ENCODE results near the gene FGG. TPM values are rescaled to one million over a fixed set of nuclear protein-coding genes. Genes with fewer than 3 reads are reported as not detected.

The FGG gene
- not detected in 2 replicates for total RNA-seq

DNA sequence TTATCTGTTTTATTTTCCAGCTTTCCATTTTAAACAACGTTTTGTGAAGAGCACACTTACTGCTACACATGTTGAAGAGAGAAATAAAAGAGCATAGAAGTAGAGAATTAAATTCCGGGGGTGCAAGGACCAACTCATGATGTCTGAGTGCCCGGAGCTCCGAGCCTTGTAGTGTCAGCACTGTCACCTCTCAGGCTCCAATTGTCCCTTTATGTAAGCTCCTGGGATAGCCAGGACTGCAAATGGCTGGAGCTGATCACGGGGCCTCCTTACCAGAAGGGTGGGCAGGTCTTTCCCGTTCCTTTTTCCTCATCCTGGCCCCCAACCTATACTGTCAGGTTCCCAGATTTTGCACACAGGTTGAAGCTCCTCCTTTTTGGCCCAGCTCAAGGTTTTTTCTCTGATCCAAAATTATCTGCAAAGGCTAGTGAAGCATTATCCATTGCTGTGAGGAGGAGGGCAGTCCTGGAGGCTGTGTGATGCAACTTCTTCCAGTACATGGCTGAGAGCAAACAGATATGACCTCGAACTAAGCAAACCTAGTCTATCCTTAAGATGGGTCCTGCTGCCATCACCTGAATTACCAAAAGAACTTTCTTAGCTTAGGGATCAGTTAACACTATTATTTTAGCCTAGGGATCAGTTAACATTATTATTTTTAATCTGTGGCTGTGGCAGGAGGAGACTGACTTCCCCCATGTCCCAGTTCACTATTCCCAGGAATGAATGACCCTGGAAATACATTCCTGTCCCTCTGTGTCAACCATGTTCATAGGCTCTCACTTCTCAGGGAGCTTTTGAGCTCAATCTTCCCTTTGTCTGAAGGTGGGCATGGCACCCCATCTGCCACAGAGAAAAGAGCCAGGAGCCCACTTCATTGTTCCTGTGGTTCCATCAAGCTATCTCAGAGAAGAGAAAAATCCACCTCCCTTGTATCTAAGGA lies at the start of gene FGG:
TSS of gene FGG (minus strand) at position 185 of the 943 bp plus-strand sequence. CDS start at position 138, 47 bp downstream.
- H3K36me3 ChIP-seq (ENCODE audit: control insufficient read depth, insufficient read depth, low read length), result no peaks in the 10 kb centered on the region
- TF ChIP-seq, protein P1, sequence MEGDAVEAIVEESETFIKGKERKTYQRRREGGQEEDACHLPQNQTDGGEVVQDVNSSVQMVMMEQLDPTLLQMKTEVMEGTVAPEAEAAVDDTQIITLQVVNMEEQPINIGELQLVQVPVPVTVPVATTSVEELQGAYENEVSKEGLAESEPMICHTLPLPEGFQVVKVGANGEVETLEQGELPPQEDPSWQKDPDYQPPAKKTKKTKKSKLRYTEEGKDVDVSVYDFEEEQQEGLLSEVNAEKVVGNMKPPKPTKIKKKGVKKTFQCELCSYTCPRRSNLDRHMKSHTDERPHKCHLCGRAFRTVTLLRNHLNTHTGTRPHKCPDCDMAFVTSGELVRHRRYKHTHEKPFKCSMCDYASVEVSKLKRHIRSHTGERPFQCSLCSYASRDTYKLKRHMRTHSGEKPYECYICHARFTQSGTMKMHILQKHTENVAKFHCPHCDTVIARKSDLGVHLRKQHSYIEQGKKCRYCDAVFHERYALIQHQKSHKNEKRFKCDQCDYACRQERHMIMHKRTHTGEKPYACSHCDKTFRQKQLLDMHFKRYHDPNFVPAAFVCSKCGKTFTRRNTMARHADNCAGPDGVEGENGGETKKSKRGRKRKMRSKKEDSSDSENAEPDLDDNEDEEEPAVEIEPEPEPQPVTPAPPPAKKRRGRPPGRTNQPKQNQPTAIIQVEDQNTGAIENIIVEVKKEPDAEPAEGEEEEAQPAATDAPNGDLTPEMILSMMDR (IDR thresholded peaks at IDR 0.05; ENCODE audit: insufficient read depth, low read length, poor library complexity, severe bottlenecking), result no peak
- H3K4me3 ChIP-seq (ENCODE audit: low read depth, low read length), result no peak within 1 kb of the TSS
- no peak for DNase-seq (ENCODE audit: low read depth)
- H3K27me3 ChIP-seq (ENCODE audit: control insufficient read depth, insufficient read depth, low read length), result no peaks in the 10 kb centered on the region

DNA sequence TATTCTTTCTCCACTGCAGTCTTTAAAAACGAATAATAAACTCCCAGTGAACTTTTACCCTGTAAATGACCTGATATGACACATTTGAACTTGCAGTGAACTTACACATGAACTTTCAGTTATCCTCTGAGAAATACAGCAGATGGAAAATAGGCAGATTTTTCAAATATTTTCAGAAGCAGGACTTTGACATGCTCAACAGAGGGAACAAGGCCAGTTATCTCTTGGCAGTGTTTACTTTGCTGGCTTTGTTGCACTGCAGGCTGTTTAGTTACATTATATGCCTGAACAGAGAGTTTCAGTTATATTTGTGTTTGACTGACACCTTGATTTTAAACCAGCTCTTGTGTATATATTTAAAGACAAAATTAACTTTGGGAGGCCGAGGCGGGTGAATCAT lies 47.6 kb upstream of the FGG start:
- TF ChIP-seq, protein P1 (IDR thresholded peaks at IDR 0.05; ENCODE audit: insufficient read depth, low read length, poor library complexity, severe bottlenecking), result no peak
- no peaks in the 10 kb centered on the region for H3K36me3 ChIP-seq (ENCODE audit: control insufficient read depth, insufficient read depth, low read length)
- H3K27me3 ChIP-seq (ENCODE audit: control insufficient read depth, insufficient read depth, low read length), result no peaks in the 10 kb centered on the region
- no peak for DNase-seq (ENCODE audit: low read depth)
- no peak overlapping the region for H3K4me3 ChIP-seq (ENCODE audit: low read depth, low read length)

DNA sequence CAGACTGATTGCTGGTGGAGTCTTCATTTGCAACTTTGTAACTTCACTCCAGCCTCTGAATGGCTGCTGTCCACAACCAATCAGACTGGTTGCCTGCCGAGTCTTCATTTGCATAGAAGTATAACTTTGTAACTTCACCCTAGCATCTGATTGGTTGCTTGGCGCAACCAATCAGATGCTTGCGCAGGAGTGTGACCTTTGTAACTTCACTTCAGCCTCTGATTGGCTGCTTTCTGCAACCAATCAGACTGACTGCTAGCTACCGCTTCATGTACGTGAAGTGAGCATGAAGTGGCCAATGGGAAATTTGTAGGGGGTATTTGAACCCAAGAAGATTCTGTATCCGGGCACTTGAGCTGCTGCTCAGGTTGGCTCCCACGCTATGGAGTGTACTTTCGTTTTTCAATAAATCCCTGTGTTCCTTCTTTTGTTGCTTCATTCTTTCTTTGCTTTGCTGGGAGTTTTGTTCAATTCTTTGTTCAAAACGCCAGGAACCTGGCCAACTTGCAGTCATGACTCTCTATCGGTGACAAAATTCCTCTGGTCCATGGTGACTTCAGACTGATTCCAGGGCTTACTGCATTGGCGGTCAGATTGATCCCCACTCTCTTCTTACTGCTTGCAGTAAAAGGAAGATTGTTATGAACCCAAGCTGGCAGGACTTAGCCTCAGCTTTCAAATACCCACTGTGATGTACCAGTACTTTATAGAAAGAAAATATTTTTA lies 46.4 kb upstream of the FGG start:
- Histone ChIP-seq H3K27me3 (ENCODE audit: control insufficient read depth, insufficient read depth, low read length) (no peaks in the 10 kb centered on the region), H3K36me3 (ENCODE audit: control insufficient read depth, insufficient read depth, low read length) (no peaks in the 10 kb centered on the region), H3K4me3 (ENCODE audit: low read depth, low read length) (no peak overlapping the region)
- TF ChIP-seq, protein P1 (IDR thresholded peaks at IDR 0.05; ENCODE audit: insufficient read depth, low read length, poor library complexity, severe bottlenecking), result no peak
- no peak for DNase-seq (ENCODE audit: low read depth)

DNA sequence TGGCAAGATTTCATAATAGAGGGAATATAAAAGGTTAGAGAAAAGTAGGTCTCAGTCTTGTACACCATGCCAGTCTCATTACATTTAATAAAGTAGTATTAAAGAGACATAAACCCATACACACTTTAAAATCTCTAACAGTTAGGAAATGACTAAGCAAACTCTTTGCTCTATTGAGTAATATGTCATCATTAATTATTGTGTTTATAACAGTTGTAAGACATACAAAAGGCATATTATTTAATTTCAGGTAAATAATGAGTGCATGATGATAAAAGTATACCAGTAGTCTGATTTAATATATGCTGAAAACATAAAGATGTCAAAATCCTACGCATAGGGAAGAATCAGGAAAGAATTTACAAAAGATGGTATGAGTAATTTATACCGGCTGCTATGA lies 31.0 kb upstream of the FGG start:
- Histone ChIP-seq H3K27me3 (ENCODE audit: control insufficient read depth, insufficient read depth, low read length) (no peaks in the 10 kb centered on the region), H3K36me3 (ENCODE audit: control insufficient read depth, insufficient read depth, low read length) (no peaks in the 10 kb centered on the region), H3K4me3 (ENCODE audit: low read depth, low read length) (no peak overlapping the region)
- TF ChIP-seq, protein P1 (IDR thresholded peaks at IDR 0.05; ENCODE audit: insufficient read depth, low read length, poor library complexity, severe bottlenecking), result no peak
- no peak for DNase-seq (ENCODE audit: low read depth)

DNA sequence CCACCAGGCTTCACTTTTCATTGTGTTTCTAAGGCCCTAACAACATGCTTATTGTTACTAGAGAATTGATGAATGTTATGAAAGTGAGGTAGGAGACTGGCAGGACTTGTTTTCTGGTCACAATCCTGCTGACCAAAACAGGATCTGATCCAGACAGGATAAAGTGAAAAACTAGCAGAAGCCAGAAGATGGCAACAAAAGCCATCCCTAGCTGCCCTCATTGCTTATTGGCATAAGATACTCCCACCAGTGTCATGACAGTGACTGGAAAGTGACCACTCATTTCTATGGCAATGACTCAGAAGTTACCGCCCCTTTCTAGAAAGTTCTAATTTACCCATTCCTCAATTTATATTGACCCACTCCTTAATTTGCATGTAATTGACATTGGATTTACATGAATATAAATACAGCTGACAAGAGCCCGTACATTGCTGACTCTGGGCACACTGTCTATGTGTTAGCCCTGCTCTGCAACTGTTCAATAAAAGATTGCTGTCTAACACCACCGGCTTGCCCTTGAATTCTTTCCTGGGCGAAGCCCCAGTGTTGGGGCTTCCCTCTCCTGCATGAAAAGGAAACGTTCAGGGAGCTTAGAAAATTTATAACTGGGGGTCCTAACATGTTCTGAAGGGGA lies 30.0 kb upstream of the FGG start:
- Histone ChIP-seq H3K27me3 (ENCODE audit: control insufficient read depth, insufficient read depth, low read length) (no peaks in the 10 kb centered on the region), H3K4me3 (ENCODE audit: low read depth, low read length) (no peak overlapping the region), H3K36me3 (ENCODE audit: control insufficient read depth, insufficient read depth, low read length) (no peaks in the 10 kb centered on the region)
- DNase-seq (ENCODE audit: low read depth), result no peak
- TF ChIP-seq, protein P1 (IDR thresholded peaks at IDR 0.05; ENCODE audit: insufficient read depth, low read length, poor library complexity, severe bottlenecking), result no peak

Data from kidney epithelial cell (primary cell).